DND-41 (cell line): Measurements from ENCODE around the gene SLC17A9.

Experiments
- ATAC-seq: fragments of 200-7000 bp; cut with Tn5 transposase; 3 replicates; pipeline ENCODE4 v1.9.1; 2021; ENCODE audit warnings: low read depth; ENCODE audit not compliant: insufficient read depth
- DNase-seq: peaks from one replicate; pipeline ENCODE4 v3.0.0-alpha.2; 2020
- H2AFZ ChIP-seq: 2 replicates; pipeline ENCODE4 v1.6.0; 2012; ENCODE audit warnings: low read depth, low read length
- H3K27ac ChIP-seq: 2 replicates; pipeline ENCODE4 v1.5.1; 2012; ENCODE audit warnings: low read length, inconsistent platforms
- H3K27me3 ChIP-seq: fragments of 200-600 bp; sonication (generic); 2 replicates; pipeline ENCODE4 v1.6.0; 2012; ENCODE audit warnings: low read length, mild to moderate bottlenecking, inconsistent platforms; ENCODE audit not compliant: insufficient read depth, poor library complexity
- H3K36me3 ChIP-seq: 2 replicates; pipeline ENCODE4 v1.5.1; 2012; ENCODE audit warnings: low read length, inconsistent platforms; ENCODE audit not compliant: insufficient read depth
- H3K4me1 ChIP-seq: 2 replicates; pipeline ENCODE4 v1.5.1; 2012; ENCODE audit warnings: mild to moderate bottlenecking, low read length; ENCODE audit not compliant: insufficient read depth
- H3K4me2 ChIP-seq: 2 replicates; pipeline ENCODE4 v1.6.0; 2012; ENCODE audit warnings: mild to moderate bottlenecking, moderate library complexity, low read length, inconsistent platforms; ENCODE audit not compliant: insufficient read depth
- H3K4me3 ChIP-seq, 2 experiments: fragments of 200-600 bp in 1 of 2; shearing (Covaris generic) in 1 of 2; 2 replicates each; pipeline ENCODE4 v1.5.1; 2012 to 2016; ENCODE audit warnings: inconsistent platforms in 2 of 2, low read length in 2 of 2, mild to moderate bottlenecking in 2 of 2, low read depth in 1 of 2, moderate library complexity in 1 of 2
- H3K79me2 ChIP-seq: 2 replicates; pipeline ENCODE4 v1.6.0; 2012; ENCODE audit warnings: low read length, inconsistent platforms; ENCODE audit not compliant: insufficient read depth
- H3K9ac ChIP-seq: 2 replicates; pipeline ENCODE4 v1.6.0; 2012; ENCODE audit warnings: low read depth, mild to moderate bottlenecking, inconsistent platforms, low read length, moderate library complexity
- H3K9me3 ChIP-seq: 2 replicates; pipeline ENCODE4 v1.5.1; 2012; ENCODE audit warnings: low read length, moderate library complexity, mild to moderate bottlenecking, inconsistent platforms; ENCODE audit not compliant: insufficient read depth, severe bottlenecking
- H4K20me1 ChIP-seq: 2 replicates; pipeline ENCODE4 v1.6.0; 2012; ENCODE audit warnings: low read length; ENCODE audit not compliant: insufficient read depth
- EZH2 ChIP-seq: IDR thresholded peaks from 3 replicates; pipeline ENCODE4 v1.6.1; 2012; ENCODE audit warnings: borderline replicate concordance, low read depth, mild to moderate bottlenecking, moderate library complexity, low read length, inconsistent platforms; ENCODE audit not compliant: severe bottlenecking
- TF ChIP-seq, protein P1 (sequence below): IDR thresholded peaks from 2 replicates; pipeline ENCODE4 v1.5.1; 2012; ENCODE audit warnings: borderline replicate concordance, low read length, moderate library complexity, mild to moderate bottlenecking; ENCODE audit not compliant: poor library complexity, severe bottlenecking; ENCODE audit errors: extremely low read depth

Gene SLC17A9

DNA sequence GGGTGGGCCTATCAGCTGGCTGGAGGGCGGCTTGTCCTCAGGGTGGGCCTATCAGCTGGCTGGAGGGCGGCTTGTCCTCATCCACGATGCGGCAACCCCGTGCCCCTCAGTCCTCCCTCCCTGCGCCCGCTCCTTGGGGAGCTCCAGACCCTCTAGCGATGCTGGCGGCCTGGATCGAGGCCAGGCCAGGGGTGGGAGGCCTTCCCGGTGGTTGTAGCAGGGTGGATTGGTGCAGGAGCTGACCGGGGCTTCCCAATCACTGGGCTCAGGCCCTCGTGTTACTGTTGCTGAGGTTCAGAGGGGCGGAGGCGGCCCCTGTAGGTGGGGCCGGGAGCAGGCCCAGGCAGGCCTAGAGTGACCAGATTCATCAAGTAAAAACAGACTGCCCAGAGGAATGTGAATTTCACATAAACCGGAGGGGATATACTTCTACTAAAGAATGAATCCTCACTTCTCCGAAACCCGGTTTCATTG lies 8.8 kb downstream of the SLC17A9 start:
- H3K9me3 ChIP-seq = no peaks in the 10 kb centered on the region
- no peak for ATAC-seq
- 0 out of 2 replicates have a peak overlapping the region, but pooled peaks have one; percentile 5 for H3K9ac ChIP-seq
- DNase-seq = no peak
- H3K27ac ChIP-seq = no peak overlapping the region
- peaks cover 5% of the 10 kb centered on the region; the same call in 1 of the 2 replicates for H4K20me1 ChIP-seq
- no peaks in the 10 kb centered on the region for H3K36me3 ChIP-seq
- no peak for TF ChIP-seq EZH2
- TF ChIP-seq, protein P1, sequence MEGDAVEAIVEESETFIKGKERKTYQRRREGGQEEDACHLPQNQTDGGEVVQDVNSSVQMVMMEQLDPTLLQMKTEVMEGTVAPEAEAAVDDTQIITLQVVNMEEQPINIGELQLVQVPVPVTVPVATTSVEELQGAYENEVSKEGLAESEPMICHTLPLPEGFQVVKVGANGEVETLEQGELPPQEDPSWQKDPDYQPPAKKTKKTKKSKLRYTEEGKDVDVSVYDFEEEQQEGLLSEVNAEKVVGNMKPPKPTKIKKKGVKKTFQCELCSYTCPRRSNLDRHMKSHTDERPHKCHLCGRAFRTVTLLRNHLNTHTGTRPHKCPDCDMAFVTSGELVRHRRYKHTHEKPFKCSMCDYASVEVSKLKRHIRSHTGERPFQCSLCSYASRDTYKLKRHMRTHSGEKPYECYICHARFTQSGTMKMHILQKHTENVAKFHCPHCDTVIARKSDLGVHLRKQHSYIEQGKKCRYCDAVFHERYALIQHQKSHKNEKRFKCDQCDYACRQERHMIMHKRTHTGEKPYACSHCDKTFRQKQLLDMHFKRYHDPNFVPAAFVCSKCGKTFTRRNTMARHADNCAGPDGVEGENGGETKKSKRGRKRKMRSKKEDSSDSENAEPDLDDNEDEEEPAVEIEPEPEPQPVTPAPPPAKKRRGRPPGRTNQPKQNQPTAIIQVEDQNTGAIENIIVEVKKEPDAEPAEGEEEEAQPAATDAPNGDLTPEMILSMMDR = no peak
- H3K79me2 ChIP-seq = no peaks in the 10 kb centered on the region
- H3K27me3 ChIP-seq = no peaks in the 10 kb centered on the region
- H3K4me2 ChIP-seq = no peak overlapping the region
- H3K4me1 ChIP-seq = peaks cover 17% of the 10 kb centered on the region
- no peak overlapping the region for H3K4me3 ChIP-seq
- H2AFZ ChIP-seq = no peak overlapping the region

DNA sequence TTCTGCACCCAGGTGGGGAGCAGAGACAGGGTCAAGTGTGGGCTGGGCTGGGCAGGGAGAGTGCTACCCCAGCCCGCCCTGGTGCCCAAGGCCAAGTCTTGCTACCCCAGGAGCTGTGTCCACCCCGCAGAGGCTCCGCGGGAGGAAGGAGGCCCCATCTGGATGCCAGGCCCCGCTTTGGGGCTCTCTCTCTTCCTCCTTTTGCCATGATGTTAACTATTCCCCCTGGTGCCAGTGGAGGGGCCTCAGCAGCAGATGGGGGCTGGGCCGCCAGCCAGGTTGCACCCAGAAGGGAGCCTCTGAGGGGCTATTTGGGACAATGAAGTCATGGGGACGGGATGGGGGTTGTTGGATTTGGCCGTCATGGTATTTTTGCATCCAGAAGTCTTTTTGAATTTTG lies 9.3 kb downstream of the SLC17A9 start:
- Histone ChIP-seq H3K4me3 (no peak overlapping the region), H3K4me1 (peaks cover 17% of the 10 kb centered on the region), H3K36me3 (no peaks in the 10 kb centered on the region), H3K79me2 (no peaks in the 10 kb centered on the region), H2AFZ (no peak overlapping the region), H3K27me3 (no peaks in the 10 kb centered on the region), H3K27ac (no peak overlapping the region), H3K9ac (0 out of 2 replicates have a peak overlapping the region, but pooled peaks have one; percentile 5), H4K20me1 (peaks cover 5% of the 10 kb centered on the region; the same call in 1 of the 2 replicates), H3K4me2 (no peak overlapping the region), H3K9me3 (no peaks in the 10 kb centered on the region)
- no peak for DNase-seq
- TF ChIP-seq, protein P1 = no peak
- no peak for TF ChIP-seq EZH2
- no peak for ATAC-seq

DNA sequence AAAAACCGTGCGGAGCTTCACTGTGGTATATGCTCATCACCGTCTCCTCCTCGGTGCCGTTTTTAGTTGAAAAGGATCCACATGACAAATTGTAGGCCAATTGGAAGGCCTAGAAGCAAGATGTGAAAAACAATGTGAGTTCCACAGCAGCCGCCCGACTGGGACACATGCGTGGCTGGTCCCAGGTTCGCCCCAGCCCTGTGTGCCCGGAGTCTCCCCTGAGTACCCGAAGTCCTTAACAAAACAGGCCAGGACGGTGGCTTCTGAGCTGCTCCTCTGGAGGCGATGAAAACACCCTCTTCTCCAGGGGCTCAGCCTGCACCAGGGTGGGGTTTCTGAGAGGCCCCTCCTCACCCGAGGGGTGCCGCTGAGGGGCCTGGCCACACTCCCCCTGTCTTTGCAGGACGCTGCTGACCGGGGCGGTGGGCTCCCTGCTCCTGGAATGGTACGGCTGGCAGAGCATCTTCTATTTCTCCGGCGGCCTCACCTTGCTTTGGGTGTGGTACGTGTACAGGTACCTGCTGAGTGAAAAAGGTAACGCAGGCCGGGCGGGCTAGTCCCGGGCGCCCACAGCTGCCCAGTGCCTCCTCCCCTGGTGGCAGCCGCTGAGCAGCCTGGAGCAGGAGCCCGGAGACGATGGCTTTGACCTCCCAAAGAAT lies 9.8 kb downstream of the SLC17A9 start:
- TF ChIP-seq, protein P1 = no peak
- no peak for TF ChIP-seq EZH2
- Histone ChIP-seq H2AFZ (no peak overlapping the region), H3K27ac (no peak overlapping the region), H3K79me2 (no peaks in the 10 kb centered on the region), H3K9me3 (no peaks in the 10 kb centered on the region), H3K27me3 (no peaks in the 10 kb centered on the region), H3K36me3 (no peaks in the 10 kb centered on the region), H3K4me1 (peaks cover 17% of the 10 kb centered on the region), H3K4me2 (no peak overlapping the region), H3K9ac (no peak overlapping the region), H3K4me3 (no peak overlapping the region), H4K20me1 (peaks cover 5% of the 10 kb centered on the region; the same call in 1 of the 2 replicates)
- ATAC-seq (no peak), DNase-seq (no peak)
